ENCODE data around the gene TAF10.

GRCh38 chr11:6650980-6651379, 39.0 kb upstream of the TAF10 start:
- TF ChIP-seq POLR2AphosphoS5 (IDR thresholded peaks at IDR 0.05; ENCODE audit: low read depth, low read length) (no peak), EZH2phosphoT487 (IDR thresholded peaks at IDR 0.05; ENCODE audit: borderline replicate concordance, low read depth) (no peak), CTCF (IDR thresholded peaks at IDR 0.05) (no peak), FOXJ3 (CRISPR knock-in tag; IDR thresholded peaks at IDR 0.05) (no peak), TAF1 (IDR thresholded peaks at IDR 0.05; ENCODE audit: borderline replicate concordance, low read depth, low read length) (no peak), ZBTB33 (IDR thresholded peaks at IDR 0.05; ENCODE audit: borderline replicate concordance, low read depth) (no peak), GATA2 (CRISPR knock-in tag; IDR thresholded peaks at IDR 0.05) (no peak), FOXM1 (IDR thresholded peaks at IDR 0.05; ENCODE audit: low read depth) (no peak), NFIC (IDR thresholded peaks at IDR 0.05; ENCODE audit: borderline replicate concordance) (no peak), CHD2 (IDR thresholded peaks at IDR 0.05; ENCODE audit: low read length, partially characterized antibody) (no peak), SIN3A (IDR thresholded peaks at IDR 0.05; ENCODE audit: borderline replicate concordance, low read depth, low read length) (no peak), IRF3 (IDR thresholded peaks at IDR 0.05; ENCODE audit: low read depth, low read length) (no peak)
- TF ChIP-seq, protein P1, sequence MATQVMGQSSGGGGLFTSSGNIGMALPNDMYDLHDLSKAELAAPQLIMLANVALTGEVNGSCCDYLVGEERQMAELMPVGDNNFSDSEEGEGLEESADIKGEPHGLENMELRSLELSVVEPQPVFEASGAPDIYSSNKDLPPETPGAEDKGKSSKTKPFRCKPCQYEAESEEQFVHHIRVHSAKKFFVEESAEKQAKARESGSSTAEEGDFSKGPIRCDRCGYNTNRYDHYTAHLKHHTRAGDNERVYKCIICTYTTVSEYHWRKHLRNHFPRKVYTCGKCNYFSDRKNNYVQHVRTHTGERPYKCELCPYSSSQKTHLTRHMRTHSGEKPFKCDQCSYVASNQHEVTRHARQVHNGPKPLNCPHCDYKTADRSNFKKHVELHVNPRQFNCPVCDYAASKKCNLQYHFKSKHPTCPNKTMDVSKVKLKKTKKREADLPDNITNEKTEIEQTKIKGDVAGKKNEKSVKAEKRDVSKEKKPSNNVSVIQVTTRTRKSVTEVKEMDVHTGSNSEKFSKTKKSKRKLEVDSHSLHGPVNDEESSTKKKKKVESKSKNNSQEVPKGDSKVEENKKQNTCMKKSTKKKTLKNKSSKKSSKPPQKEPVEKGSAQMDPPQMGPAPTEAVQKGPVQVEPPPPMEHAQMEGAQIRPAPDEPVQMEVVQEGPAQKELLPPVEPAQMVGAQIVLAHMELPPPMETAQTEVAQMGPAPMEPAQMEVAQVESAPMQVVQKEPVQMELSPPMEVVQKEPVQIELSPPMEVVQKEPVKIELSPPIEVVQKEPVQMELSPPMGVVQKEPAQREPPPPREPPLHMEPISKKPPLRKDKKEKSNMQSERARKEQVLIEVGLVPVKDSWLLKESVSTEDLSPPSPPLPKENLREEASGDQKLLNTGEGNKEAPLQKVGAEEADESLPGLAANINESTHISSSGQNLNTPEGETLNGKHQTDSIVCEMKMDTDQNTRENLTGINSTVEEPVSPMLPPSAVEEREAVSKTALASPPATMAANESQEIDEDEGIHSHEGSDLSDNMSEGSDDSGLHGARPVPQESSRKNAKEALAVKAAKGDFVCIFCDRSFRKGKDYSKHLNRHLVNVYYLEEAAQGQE (IDR thresholded peaks at IDR 0.05; ENCODE audit: low read depth, low read length): no peak
- TF ChIP-seq, protein P2, sequence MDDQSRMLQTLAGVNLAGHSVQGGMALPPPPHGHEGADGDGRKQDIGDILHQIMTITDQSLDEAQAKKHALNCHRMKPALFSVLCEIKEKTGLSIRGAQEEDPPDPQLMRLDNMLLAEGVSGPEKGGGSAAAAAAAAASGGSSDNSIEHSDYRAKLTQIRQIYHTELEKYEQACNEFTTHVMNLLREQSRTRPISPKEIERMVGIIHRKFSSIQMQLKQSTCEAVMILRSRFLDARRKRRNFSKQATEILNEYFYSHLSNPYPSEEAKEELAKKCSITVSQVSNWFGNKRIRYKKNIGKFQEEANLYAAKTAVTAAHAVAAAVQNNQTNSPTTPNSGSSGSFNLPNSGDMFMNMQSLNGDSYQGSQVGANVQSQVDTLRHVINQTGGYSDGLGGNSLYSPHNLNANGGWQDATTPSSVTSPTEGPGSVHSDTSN (IDR thresholded peaks at IDR 0.05): no peak

All from SK-N-SH (cell line).